Progenitor cell of endocrine pancreas (in vitro differentiated cells): ENCODE data around the gene TSN. TPM values are rescaled to one million over a fixed set of nuclear protein-coding genes. Genes with fewer than 3 reads are reported as not detected.

Experiments
- DNase-seq: peaks from one replicate; pipeline ENCODE4 v3.0.0; 2021; ENCODE audit warnings: low spot score; ENCODE audit not compliant: unreplicated experiment
- H3K27ac Mint-ChIP-seq: 2 replicates; pipeline ENCODE4 v1.8.0; 2021; ENCODE audit warnings: mild to moderate bottlenecking, moderate library complexity, mixed read lengths
- H3K27me3 Mint-ChIP-seq: 2 replicates; pipeline ENCODE4 v1.8.0; 2021; ENCODE audit warnings: mixed read lengths
- H3K36me3 Mint-ChIP-seq: 2 replicates; pipeline ENCODE4 v1.8.0; 2022; ENCODE audit warnings: mixed read lengths; ENCODE audit not compliant: insufficient read depth
- H3K4me1 Mint-ChIP-seq: 2 replicates; pipeline ENCODE4 v1.8.0; 2021; ENCODE audit warnings: low read depth, mixed read lengths
- H3K4me3 Mint-ChIP-seq: 2 replicates; pipeline ENCODE4 v1.8.0; 2021; ENCODE audit warnings: low read depth, mild to moderate bottlenecking, moderate library complexity, mixed read lengths
- H3K9me3 Mint-ChIP-seq: 2 replicates; pipeline ENCODE4 v1.8.0; 2021; ENCODE audit warnings: low read depth, mixed read lengths
- CTCF ChIP-seq: fragments of 200-600 bp; sonication (generic); IDR thresholded peaks from one replicate; pipeline ENCODE4 v1.5.0; 2021; ENCODE audit warnings: antibody characterized with exemption, mild to moderate bottlenecking; ENCODE audit not compliant: unreplicated experiment
- total RNA-seq: library from RNA; stranded (reverse); gene quantifications from 2 replicates; pipeline ENCODE4 v1.2.1, GENCODE V29; 2021

TSN gene
- total RNA-seq, 1 donor from 2014 or later, result 91.7 TPM

- Mint-ChIP-seq H3K9me3 (no peaks in the 10 kb centered on the region), H3K4me3 (no peak overlapping the region), H3K4me1 (peaks cover 9% of the 10 kb centered on the region), H3K27me3 (no peaks in the 10 kb centered on the region), H3K27ac (peak overlapping the region; percentile 10), H3K36me3 (peaks cover 30% of the 10 kb centered on the region)
- no peak for DNase-seq
- TF ChIP-seq CTCF, result no peak
These were observed 12.8 kb downstream of the TSN start for GRCh38 chr2:121768143-121768755.

GRCh38 chr2:121771976-121772742 is 16.7 kb downstream of the TSN start:
- H3K4me3 Mint-ChIP-seq, result no peak overlapping the region
- peaks cover 10% of the 10 kb centered on the region for H3K36me3 Mint-ChIP-seq
- peak overlapping the region; percentile 5 for H3K27ac Mint-ChIP-seq
- no peaks in the 10 kb centered on the region for H3K9me3 Mint-ChIP-seq
- H3K27me3 Mint-ChIP-seq, result no peaks in the 10 kb centered on the region
- peaks cover 4% of the 10 kb centered on the region for H3K4me1 Mint-ChIP-seq
- DNase-seq, result no peak
- TF ChIP-seq CTCF, result no peak

GRCh38 chr2:121774235-121774634 is 18.8 kb downstream of the TSN start:
- Mint-ChIP-seq H3K4me1 (peaks cover 4% of the 10 kb centered on the region), H3K4me3 (no peak overlapping the region), H3K36me3 (peaks cover 1% of the 10 kb centered on the region), H3K27ac (no peak overlapping the region), H3K27me3 (no peaks in the 10 kb centered on the region), H3K9me3 (no peaks in the 10 kb centered on the region)
- TF ChIP-seq CTCF, result no peak
- DNase-seq, result no peak

GRCh38 chr2:121776361-121776760 is 20.9 kb downstream of the TSN start:
- Mint-ChIP-seq H3K4me3 (no peak overlapping the region), H3K36me3 (peaks cover under 1% of the 10 kb centered on the region), H3K4me1 (peaks cover 4% of the 10 kb centered on the region), H3K9me3 (no peaks in the 10 kb centered on the region), H3K27me3 (no peaks in the 10 kb centered on the region), H3K27ac (no peak overlapping the region)
- TF ChIP-seq CTCF, result no peak
- DNase-seq, result no peak

- no peak for DNase-seq
- no peaks in the 10 kb centered on the region for H3K27me3 Mint-ChIP-seq
- peak overlapping the region; percentile 13 for H3K27ac Mint-ChIP-seq
- no peaks in the 10 kb centered on the region for H3K36me3 Mint-ChIP-seq
- no peak for TF ChIP-seq CTCF
- peaks cover 4% of the 10 kb centered on the region for H3K4me1 Mint-ChIP-seq
- no peak overlapping the region for H3K4me3 Mint-ChIP-seq
- H3K9me3 Mint-ChIP-seq, result no peaks in the 10 kb centered on the region
These were observed 21.6 kb downstream of the TSN start for GRCh38 chr2:121776885-121777698.
